Right ventricle myocardium superior (tissue), 1 donor: Measurements from ENCODE around the gene DHRS9. TPM values are rescaled to one million over a fixed set of nuclear protein-coding genes. Genes with fewer than 3 reads are reported as not detected.

ENCODE experiments used
- ATAC-seq: fragments of 200-7000 bp; cut with Tn5 transposase; one replicate; pipeline ENCODE4 v1.9.1; 2020; ENCODE audit warnings: mild to moderate bottlenecking; ENCODE audit not compliant: poor library complexity
- DNase-seq: peaks from one replicate; pipeline ENCODE4 v3.0.0-alpha.2; 2020
- intact Hi-C: fragments of 100-400 bp; cut with DNase I; formaldehyde crosslinking; loops from one replicate; pipeline ENCODE4 v1.11.2; 2022
- long read RNA-seq: library from polyadenylated mRNA; unstranded; transcript quantifications from one replicate; pipeline ENCODE4 v2.0.0, GENCODE V29; 2021
- total RNA-seq: library from RNA; stranded (reverse); fragmentation: NEBNext Ultra II Directional; extraction: Animal tissue kit (Norgen Biotek cat#: 25700); gene quantifications from one replicate; pipeline ENCODE4 v1.2.1, GENCODE V29; 2021
- donor health status: DM: no; HTN: yes; CAD: no; lungs with severe emphysema.

The DHRS9 gene
- 1.3 TPM for total RNA-seq
- long read RNA-seq, partial matches to known transcripts, result 1 of 1 reads
- long read RNA-seq, other reads (novel, unspliced or antisense), result 0 of 1 reads

- DNase-seq (no peak), ATAC-seq (no peak)
- intact Hi-C loops, result no loop called here
These were observed at the start of gene DHRS9 for GRCh38 chr2:169069341-169069740. TSS of gene DHRS9 (plus strand) at chr2:169069563. CDS start at chr2:169081582, 12,019 bp downstream.

GRCh38 chr2:169023161-169023560 is 46.2 kb upstream of the DHRS9 start:
- DNase-seq (no peak), ATAC-seq (no peak)
- intact Hi-C loops, result no loop called here

- DNase-seq (no peak), ATAC-seq (no peak)
- intact Hi-C loops, result no loop called here
These were observed 43.3 kb upstream of the DHRS9 start for GRCh38 chr2:169026056-169026455.

GRCh38 chr2:169027234-169027633 is 42.1 kb upstream of the DHRS9 start:
- intact Hi-C loops, result no loop called here
- no peak for ATAC-seq

GRCh38 chr2:169029341-169029740 is 40.0 kb upstream of the DHRS9 start:
- DNase-seq (no peak), ATAC-seq (no peak)
- intact Hi-C loops, result no loop called here

More at GRCh38 chr2:169027234-169027633, 42.1 kb upstream of the DHRS9 start:
- no peak for DNase-seq

- ATAC-seq (no peak), DNase-seq (no peak)
- intact Hi-C loops, result no loop called here
These were observed 38.2 kb upstream of the DHRS9 start, which contains the start of gene ABCB11 for GRCh38 chr2:169031202-169031601. TSS of gene ABCB11 (minus strand) at chr2:169031324. CDS start at chr2:169018125, 13,199 bp downstream.

- ATAC-seq, result no peak
- intact Hi-C loops, result no loop called here
These were observed 35.1 kb upstream of the DHRS9 start for GRCh38 chr2:169034256-169034655.

GRCh38 chr2:169034984-169035544 is 34.3 kb upstream of the DHRS9 start:
- DNase-seq (no peak), ATAC-seq (no peak)
- intact Hi-C loops, result no loop called here

More at GRCh38 chr2:169034256-169034655, 35.1 kb upstream of the DHRS9 start:
- no peak for DNase-seq

- DNase-seq, result no peak
- ATAC-seq, result no peak
- intact Hi-C loops, result no loop called here
These were observed 33.5 kb upstream of the DHRS9 start for GRCh38 chr2:169035887-169036286.

- ATAC-seq, result no peak
- no peak for DNase-seq
- intact Hi-C loops, result no loop called here
These were observed 32.5 kb upstream of the DHRS9 start for GRCh38 chr2:169036736-169037440.

GRCh38 chr2:169038338-169038757 is 31.0 kb upstream of the DHRS9 start:
- no peak for ATAC-seq
- DNase-seq, result no peak
- intact Hi-C loops, result no loop called here

GRCh38 chr2:169039702-169040101 is 29.7 kb upstream of the DHRS9 start:
- intact Hi-C loops, result no loop called here
- DNase-seq (no peak), ATAC-seq (no peak)

GRCh38 chr2:169041594-169041993 is 27.8 kb upstream of the DHRS9 start:
- ATAC-seq (no peak), DNase-seq (no peak)
- intact Hi-C loops, result no loop called here

GRCh38 chr2:169042856-169043255 is 26.5 kb upstream of the DHRS9 start:
- ATAC-seq, result no peak
- no peak for DNase-seq
- intact Hi-C loops, result no loop called here

GRCh38 chr2:169046440-169047151 is 22.8 kb upstream of the DHRS9 start:
- no peak for DNase-seq
- intact Hi-C loops, result no loop called here
- no peak for ATAC-seq

- intact Hi-C loops, result no loop called here
- ATAC-seq, result peak; percentile 59
- no peak for DNase-seq
These were observed 21.8 kb upstream of the DHRS9 start for GRCh38 chr2:169047256-169048250.

GRCh38 chr2:169049142-169049541 is 20.2 kb upstream of the DHRS9 start:
- intact Hi-C loops, result no loop called here
- ATAC-seq (no peak), DNase-seq (no peak)

GRCh38 chr2:169050476-169051240 is 18.7 kb upstream of the DHRS9 start:
- ATAC-seq (no peak), DNase-seq (no peak)
- intact Hi-C loops, result no loop called here
